Endodermal cell (in vitro differentiated cells): ENCODE data around the gene MDH2. TPM values are rescaled to one million over a fixed set of nuclear protein-coding genes. Genes with fewer than 3 reads are reported as not detected.
"Not testable (repeated sequence)": the region's sequence is repeated elsewhere in the genome, so short reads cannot be mapped to it uniquely, and the experiment has no call there.

ENCODE experiments used
- DNase-seq: peaks from one replicate; pipeline ENCODE4 v3.0.0-alpha.2; 2017
- H3K27ac ChIP-seq: 2 replicates; pipeline ENCODE4 v1.5.1; 2013; ENCODE audit warnings: mild to moderate bottlenecking, low read depth, low read length, moderate library complexity
- H3K27me3 ChIP-seq: 2 replicates; pipeline ENCODE4 v1.6.1; 2013; ENCODE audit warnings: mild to moderate bottlenecking, low read length, moderate library complexity; ENCODE audit not compliant: insufficient read depth, control insufficient read depth, poor library complexity, severe bottlenecking
- H3K36me3 ChIP-seq: 2 replicates; pipeline ENCODE4 v1.7.0; 2013; ENCODE audit warnings: mild to moderate bottlenecking, low read length, moderate library complexity; ENCODE audit not compliant: control insufficient read depth, insufficient read depth
- H3K4me1 ChIP-seq: one replicate; pipeline ENCODE4 v1.7.0; 2013; ENCODE audit warnings: low read length; ENCODE audit not compliant: control insufficient read depth, insufficient read depth
- H3K4me3 ChIP-seq: 2 replicates; pipeline ENCODE4 v1.5.1; 2013; ENCODE audit warnings: mild to moderate bottlenecking, low read length, moderate library complexity
- H3K9ac ChIP-seq: 2 replicates; pipeline ENCODE4 v1.6.1; 2013; ENCODE audit warnings: mild to moderate bottlenecking, low read length, moderate library complexity; ENCODE audit not compliant: poor library complexity, severe bottlenecking; ENCODE audit errors: extremely low read depth
- H3K9me3 ChIP-seq: 2 replicates; pipeline ENCODE4 v1.6.1; 2013; ENCODE audit warnings: mild to moderate bottlenecking, low read length, moderate library complexity; ENCODE audit not compliant: control insufficient read depth
- H3K27ac Mint-ChIP-seq: 2 replicates; pipeline ENCODE4 v1.8.0; 2020; ENCODE audit warnings: mixed read lengths
- H3K27me3 Mint-ChIP-seq: 2 replicates; pipeline ENCODE4 v1.8.0; 2021; ENCODE audit warnings: mild to moderate bottlenecking, mixed read lengths; ENCODE audit not compliant: insufficient read depth
- H3K36me3 Mint-ChIP-seq: 2 replicates; pipeline ENCODE4 v1.8.0; 2020; ENCODE audit warnings: low read depth, mixed read lengths
- H3K4me1 Mint-ChIP-seq: 2 replicates; pipeline ENCODE4 v1.8.0; 2020; ENCODE audit warnings: mixed read lengths
- H3K4me3 Mint-ChIP-seq: 2 replicates; pipeline ENCODE4 v1.8.0; 2020; ENCODE audit warnings: mild to moderate bottlenecking, moderate library complexity, mixed read lengths
- H3K9me3 Mint-ChIP-seq: 2 replicates; pipeline ENCODE4 v1.8.0; 2020; ENCODE audit warnings: mild to moderate bottlenecking, mixed read lengths
- WGBS, 2 experiments: methylation state at CpG; one replicate each; pipeline versions ENCODE4 v1.1.5 to v1.1.7; 2013; ENCODE audit warnings: missing lambda C conversion rate in 2 of 2, mixed read lengths in 1 of 2; ENCODE audit not compliant: insufficient coverage in 1 of 2, insufficient read length in 1 of 2; 5-methylcytosine and 5-hydroxymethylcytosine counted together
- total RNA-seq, 2 donors: library from RNA; stranded (reverse); fragmentation: NEBNext Ultra II Directional in 1 of 2; extraction: Animal tissue kit (Norgen Biotek cat#: 25700) in 1 of 2; gene quantifications; 2 replicates in 1 of 2; 3 replicates in 1 of 2; pipeline ENCODE4 v1.2.1, GENCODE V29; 2021
- TF ChIP-seq, protein P1 (sequence below): fragments of 200-600 bp; sonication (generic); conservative IDR thresholded peaks from 2 replicates; pipeline ENCODE4 v1.5.0; 2021; ENCODE audit warnings: antibody characterized with exemption, mild to moderate bottlenecking

Gene MDH2
- total RNA-seq, 2 donors from 2014 or later = 211 to 253 TPM

DNA sequence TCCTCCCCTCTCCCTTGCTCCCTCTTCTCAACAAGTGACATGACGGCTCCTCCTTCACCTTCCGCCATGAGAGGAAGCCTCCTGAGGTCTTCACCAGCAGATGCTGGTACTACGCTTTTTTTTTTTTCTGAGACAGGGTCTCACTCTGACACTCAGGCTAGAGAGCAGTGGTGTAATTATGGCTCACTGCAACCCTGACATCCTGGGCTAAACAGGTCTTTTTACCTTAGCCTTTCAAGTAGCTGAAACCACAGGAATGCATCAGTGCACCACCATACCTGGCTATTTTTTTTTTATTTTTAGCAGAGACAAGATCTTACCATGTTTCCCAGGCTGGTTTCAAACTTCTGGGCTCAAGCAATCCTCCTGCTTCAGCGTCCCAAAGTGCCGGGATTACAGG is 43.6 kb downstream of the MDH2 start:
- no peak overlapping the region for H3K4me3 ChIP-seq
- no peaks in the 10 kb centered on the region for H3K27me3 ChIP-seq
- WGBS, 2 experiments = 91 to 100% methylated on average over 2 to 5 of the region's 5 CpGs
- Mint-ChIP-seq H3K27ac (no peak overlapping the region), H3K4me3 (no peak overlapping the region), H3K27me3 (no peaks in the 10 kb centered on the region), H3K36me3 (no peaks in the 10 kb centered on the region), H3K4me1 (no peaks in the 10 kb centered on the region), H3K9me3 (no peaks in the 10 kb centered on the region)
- no peaks in the 10 kb centered on the region for H3K36me3 ChIP-seq
- no peak for DNase-seq
- H3K9ac ChIP-seq = no peak overlapping the region
- no peaks in the 10 kb centered on the region for H3K4me1 ChIP-seq
- TF ChIP-seq, protein P1, sequence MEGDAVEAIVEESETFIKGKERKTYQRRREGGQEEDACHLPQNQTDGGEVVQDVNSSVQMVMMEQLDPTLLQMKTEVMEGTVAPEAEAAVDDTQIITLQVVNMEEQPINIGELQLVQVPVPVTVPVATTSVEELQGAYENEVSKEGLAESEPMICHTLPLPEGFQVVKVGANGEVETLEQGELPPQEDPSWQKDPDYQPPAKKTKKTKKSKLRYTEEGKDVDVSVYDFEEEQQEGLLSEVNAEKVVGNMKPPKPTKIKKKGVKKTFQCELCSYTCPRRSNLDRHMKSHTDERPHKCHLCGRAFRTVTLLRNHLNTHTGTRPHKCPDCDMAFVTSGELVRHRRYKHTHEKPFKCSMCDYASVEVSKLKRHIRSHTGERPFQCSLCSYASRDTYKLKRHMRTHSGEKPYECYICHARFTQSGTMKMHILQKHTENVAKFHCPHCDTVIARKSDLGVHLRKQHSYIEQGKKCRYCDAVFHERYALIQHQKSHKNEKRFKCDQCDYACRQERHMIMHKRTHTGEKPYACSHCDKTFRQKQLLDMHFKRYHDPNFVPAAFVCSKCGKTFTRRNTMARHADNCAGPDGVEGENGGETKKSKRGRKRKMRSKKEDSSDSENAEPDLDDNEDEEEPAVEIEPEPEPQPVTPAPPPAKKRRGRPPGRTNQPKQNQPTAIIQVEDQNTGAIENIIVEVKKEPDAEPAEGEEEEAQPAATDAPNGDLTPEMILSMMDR = no peak
- H3K9me3 ChIP-seq = no peaks in the 10 kb centered on the region
- H3K27ac ChIP-seq = no peak overlapping the region

DNA sequence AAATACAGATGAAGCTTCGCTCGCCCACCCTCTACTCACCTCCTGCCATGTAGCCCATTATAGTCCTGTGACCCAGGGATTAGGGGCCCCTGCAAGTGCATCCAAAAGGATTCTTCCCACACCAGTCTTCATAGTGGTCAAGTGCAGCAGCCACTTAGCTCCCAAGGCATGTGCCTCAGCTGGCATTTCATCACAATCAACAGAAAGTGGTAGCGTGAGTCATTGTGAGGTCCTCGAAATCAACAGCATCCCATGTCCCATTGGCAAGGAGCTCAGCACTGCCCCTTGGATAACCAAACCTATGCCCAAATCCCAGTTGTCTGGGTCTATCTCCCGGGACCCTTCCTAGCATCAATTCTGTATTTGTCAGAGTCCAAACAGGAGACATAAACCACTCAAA is 45.6 kb downstream of the MDH2 start:
- not testable (repeated sequence) for H3K4me1 ChIP-seq

DNA sequence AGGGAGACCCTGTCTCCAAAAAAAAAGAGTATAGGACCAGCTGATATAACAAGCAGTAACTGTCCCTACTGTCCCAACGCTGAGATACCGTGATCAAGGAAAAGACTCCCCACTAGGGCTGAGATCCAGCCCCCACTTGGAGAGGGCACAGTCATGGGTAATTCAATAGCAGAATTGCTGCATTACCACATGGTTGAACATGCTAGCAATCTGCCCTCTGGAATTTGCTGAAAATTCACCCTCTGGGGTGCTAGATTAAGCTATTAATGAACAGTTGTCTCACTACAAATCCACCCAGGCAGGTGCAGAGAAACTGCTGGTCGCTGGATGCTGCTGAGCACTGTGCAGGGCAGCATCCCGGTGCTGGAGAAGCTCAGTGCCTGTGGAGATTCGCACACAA is 46.4 kb downstream of the MDH2 start:
- H3K9me3 Mint-ChIP-seq, H3K9ac ChIP-seq, H3K27me3 ChIP-seq, H3K9me3 ChIP-seq, H3K27ac ChIP-seq, H3K36me3 ChIP-seq, DNase-seq, H3K36me3 Mint-ChIP-seq, H3K4me1 ChIP-seq, H3K4me3 ChIP-seq, H3K4me3 Mint-ChIP-seq, H3K4me1 Mint-ChIP-seq, H3K27ac Mint-ChIP-seq, H3K27me3 Mint-ChIP-seq: not testable (repeated sequence)
- WGBS, 2 experiments = 83 to 84% methylated on average over 5 of the region's 5 CpGs

More for the DNA sequence above, 45.6 kb downstream of the MDH2 start:
- H3K27me3 Mint-ChIP-seq, H3K9me3 Mint-ChIP-seq, H3K36me3 Mint-ChIP-seq, H3K9ac ChIP-seq, DNase-seq, H3K27ac ChIP-seq, H3K4me3 Mint-ChIP-seq, H3K27ac Mint-ChIP-seq, H3K9me3 ChIP-seq, H3K4me1 Mint-ChIP-seq, H3K36me3 ChIP-seq, H3K27me3 ChIP-seq, H3K4me3 ChIP-seq: not testable (repeated sequence)
- 95 to 100% methylated on average over 4 to 5 of the region's 5 CpGs for WGBS, 2 experiments

DNA sequence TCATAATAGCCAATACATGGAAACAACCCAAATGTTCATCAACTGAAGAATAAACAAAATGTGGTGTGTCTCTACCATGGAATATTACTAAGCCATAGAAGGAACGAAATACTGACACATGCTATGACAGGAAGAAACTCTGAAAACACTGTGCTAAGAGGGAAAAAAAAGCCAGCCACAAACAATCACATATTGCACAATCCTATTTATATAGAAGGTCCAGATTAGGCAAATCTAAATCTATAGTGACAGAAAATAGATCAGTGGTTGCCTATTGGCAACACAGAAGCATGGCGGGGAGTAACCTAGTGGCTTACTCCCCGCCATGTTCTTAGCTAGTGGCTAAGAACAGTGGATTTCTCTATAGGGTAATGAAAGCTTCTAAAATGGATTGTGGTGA is 48.0 kb downstream of the MDH2 start:
- H3K27me3 Mint-ChIP-seq = no peaks in the 10 kb centered on the region
- H3K27ac ChIP-seq = no peak overlapping the region
- WGBS, 2 experiments = 90 to 100% methylated on average over 1 to 3 of the region's 3 CpGs
- TF ChIP-seq, protein P1 = no peak
- no peaks in the 10 kb centered on the region for H3K27me3 ChIP-seq
- H3K4me1 ChIP-seq = no peaks in the 10 kb centered on the region
- no peaks in the 10 kb centered on the region for H3K9me3 Mint-ChIP-seq
- H3K36me3 Mint-ChIP-seq = no peaks in the 10 kb centered on the region
- H3K4me3 ChIP-seq = no peak overlapping the region
- no peaks in the 10 kb centered on the region for H3K36me3 ChIP-seq
- no peak overlapping the region for H3K9ac ChIP-seq
- H3K4me3 Mint-ChIP-seq = no peak overlapping the region
- DNase-seq = no peak
- no peaks in the 10 kb centered on the region for H3K4me1 Mint-ChIP-seq
- no peaks in the 10 kb centered on the region for H3K9me3 ChIP-seq
- no peak overlapping the region for H3K27ac Mint-ChIP-seq

DNA sequence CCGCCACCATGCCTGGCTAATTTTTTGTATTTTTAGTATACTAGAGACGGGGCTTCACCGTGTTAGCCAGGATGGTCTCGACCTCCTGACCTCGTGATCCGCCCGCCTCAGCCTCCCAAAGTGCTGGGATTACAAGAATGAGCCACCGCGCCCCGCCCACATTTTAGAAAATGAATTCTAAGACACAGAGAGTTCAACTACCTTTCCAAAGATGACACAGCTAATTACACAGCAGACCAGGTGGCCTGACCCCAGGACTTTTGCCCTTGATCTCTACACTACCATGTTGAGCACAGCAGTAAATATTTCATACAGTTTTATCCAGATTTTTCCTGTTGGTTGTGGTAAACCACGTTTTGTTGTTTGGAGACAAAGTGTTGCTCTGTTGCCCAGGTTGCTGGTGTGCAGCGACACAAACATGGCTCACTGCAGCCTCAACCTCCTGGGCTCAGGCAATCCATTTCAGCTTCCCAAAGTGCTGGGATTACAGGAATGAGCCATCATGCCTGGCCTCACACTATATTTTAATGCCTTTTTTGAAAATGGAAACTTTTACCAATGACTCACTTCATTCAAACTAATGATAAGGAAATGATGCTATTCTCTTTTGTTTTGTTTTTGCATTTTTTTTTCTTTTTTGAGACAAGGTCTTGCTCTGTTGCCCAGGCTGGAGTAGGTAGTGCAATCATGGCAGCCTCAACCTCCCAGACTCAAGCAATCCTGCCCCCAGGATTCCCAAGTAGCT is 54.0 kb downstream of the MDH2 start:
- not testable (repeated sequence) for H3K4me1 Mint-ChIP-seq, H3K9me3 ChIP-seq, H3K9ac ChIP-seq, H3K9me3 Mint-ChIP-seq, H3K27me3 Mint-ChIP-seq, H3K4me3 ChIP-seq, H3K27me3 ChIP-seq, H3K36me3 ChIP-seq, H3K27ac Mint-ChIP-seq, H3K4me1 ChIP-seq, H3K4me3 Mint-ChIP-seq, H3K27ac ChIP-seq, H3K36me3 Mint-ChIP-seq, DNase-seq
- 89 to 94% methylated on average over 12 of the region's 12 CpGs for WGBS, 2 experiments

DNA sequence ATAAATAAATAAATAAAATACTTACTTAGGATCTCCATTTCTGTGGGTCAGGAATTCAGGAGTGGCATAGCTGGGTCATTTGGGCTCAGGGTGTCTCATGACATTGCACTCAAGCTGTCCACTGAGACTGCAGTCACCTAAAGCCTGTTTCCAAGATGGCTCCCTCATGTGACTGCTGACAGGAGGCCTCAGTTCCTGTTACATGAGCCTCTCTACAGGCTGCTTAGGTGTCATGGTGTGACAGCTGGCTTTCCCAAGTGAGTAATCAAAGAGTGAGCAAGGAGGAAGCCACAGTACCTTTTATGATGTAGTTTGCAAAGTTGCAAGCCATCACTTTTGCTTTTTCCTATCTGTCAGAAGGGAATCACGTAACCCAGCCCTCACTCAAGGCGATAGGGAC is 55.9 kb downstream of the MDH2 start:
- not testable (repeated sequence) for H3K9ac ChIP-seq, H3K4me3 ChIP-seq, H3K4me1 ChIP-seq, H3K27ac Mint-ChIP-seq, H3K36me3 Mint-ChIP-seq, H3K4me1 Mint-ChIP-seq, DNase-seq, H3K27ac ChIP-seq, H3K27me3 Mint-ChIP-seq, H3K4me3 Mint-ChIP-seq, H3K9me3 ChIP-seq, H3K27me3 ChIP-seq, H3K9me3 Mint-ChIP-seq, H3K36me3 ChIP-seq
- 98 to 100% methylated on average over 2 of the region's 2 CpGs for WGBS, 2 experiments
